Measurements from ENCODE around the gene NCKAP5.

NCKAP5 gene

GRCh38 chr2:133363884-133364283, 204.4 kb downstream of the NCKAP5 start:
- no peak overlapping the region for H3K9ac ChIP-seq
- H3K27ac ChIP-seq: no peak overlapping the region
- no peaks in the 10 kb centered on the region for H3K27me3 ChIP-seq
- TF ChIP-seq Cebpa-rat (IDR thresholded peaks at IDR 0.05): no peak
- peaks cover 0 to 17% (median 5%) of the 10 kb centered on the region in 10 experiments; a peak in 11 of 20 replicates for H3K4me1 ChIP-seq
- no peak overlapping the region for H3K4me3 ChIP-seq
- no peaks in the 10 kb centered on the region for H3K36me3 ChIP-seq
- H4K20me1 ChIP-seq: no peaks in the 10 kb centered on the region
- H3K4me2 ChIP-seq: no peak overlapping the region
- no peaks in the 10 kb centered on the region for H3K9me3 ChIP-seq (replicated peaks in 1 of 11)

DNA sequence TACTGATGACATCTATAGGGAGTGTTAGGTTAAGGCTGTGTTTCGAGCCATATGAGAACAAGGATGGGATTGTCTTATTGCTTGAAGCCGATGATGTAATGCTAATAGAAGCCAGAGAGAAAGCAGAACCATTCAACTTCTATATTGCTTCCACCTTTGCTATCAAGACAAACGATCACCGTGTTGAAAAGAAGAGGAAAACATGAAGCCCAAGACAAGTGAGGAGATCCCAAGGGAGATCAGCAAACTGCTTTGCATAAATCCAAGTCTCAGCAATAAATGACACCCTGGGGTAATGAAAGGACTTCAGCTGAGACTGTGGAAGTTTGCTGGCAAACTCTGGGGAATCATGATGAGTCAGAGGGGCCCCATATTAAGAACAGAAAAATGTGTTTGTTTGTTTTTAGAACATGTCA, 206.2 kb downstream of the NCKAP5 start:
- Histone ChIP-seq H3K9me3 (replicated peaks in 1 of 11) (no peaks in the 10 kb centered on the region), H3K36me3 (no peaks in the 10 kb centered on the region), H3K9ac (no peak overlapping the region), H3K4me2 (peak overlapping the region in 7 of 11 experiments; percentile 2 to 36 (median 15); a peak in 4 of 22 replicates), H4K20me1 (no peaks in the 10 kb centered on the region), H3K27me3 (no peaks in the 10 kb centered on the region), H3K27ac (no peak overlapping the region), H3K4me1 (peaks cover 0 to 17% (median 5%) of the 10 kb centered on the region in 10 experiments; a peak in 11 of 20 replicates), H3K4me3 (no peak overlapping the region)
- no peak for TF ChIP-seq Cebpa-rat (IDR thresholded peaks at IDR 0.05)

- Histone ChIP-seq H3K9ac (no peak overlapping the region), H3K4me3 (no peak overlapping the region), H4K20me1 (no peaks in the 10 kb centered on the region), H3K9me3 (replicated peaks in 1 of 11) (no peaks in the 10 kb centered on the region), H3K36me3 (no peaks in the 10 kb centered on the region), H3K27ac (no peak overlapping the region), H3K27me3 (no peaks in the 10 kb centered on the region), H3K4me1 (peaks cover 0 to 17% (median 5%) of the 10 kb centered on the region in 10 experiments; a peak in 11 of 20 replicates), H3K4me2 (peak overlapping the region in 7 of 11 experiments; percentile 3 to 29 (median 18); a peak in 7 of 22 replicates)
- no peak for TF ChIP-seq Cebpa-rat (IDR thresholded peaks at IDR 0.05)
Observed at GRCh38 chr2:133360882-133361281, 207.4 kb downstream of the NCKAP5 start.

- no peak for TF ChIP-seq Cebpa-rat (IDR thresholded peaks at IDR 0.05)
- Histone ChIP-seq H3K4me3 (no peak overlapping the region), H3K9me3 (replicated peaks in 1 of 11) (no peaks in the 10 kb centered on the region), H3K4me2 (peak overlapping the region in 3 of 11 experiments; percentile 13 to 29 (median 21); a peak in 1 of 22 replicates), H3K27ac (no peak overlapping the region), H3K9ac (no peak overlapping the region), H3K4me1 (peaks cover 0 to 17% (median 5%) of the 10 kb centered on the region in 10 experiments; a peak in 11 of 20 replicates), H4K20me1 (no peaks in the 10 kb centered on the region), H3K27me3 (no peaks in the 10 kb centered on the region), H3K36me3 (no peaks in the 10 kb centered on the region)
Observed at GRCh38 chr2:133360190-133360589, 208.1 kb downstream of the NCKAP5 start.

- Histone ChIP-seq H3K4me2 (no peak overlapping the region), H3K9ac (no peak overlapping the region), H4K20me1 (no peaks in the 10 kb centered on the region), H3K4me3 (no peak overlapping the region), H3K27me3 (no peaks in the 10 kb centered on the region), H3K9me3 (replicated peaks in 1 of 11) (no peaks in the 10 kb centered on the region), H3K27ac (no peak overlapping the region), H3K4me1 (no peaks in the 10 kb centered on the region), H3K36me3 (no peaks in the 10 kb centered on the region)
- no peak for TF ChIP-seq Cebpa-rat (IDR thresholded peaks at IDR 0.05)
Observed at GRCh38 chr2:133352719-133353118, 215.5 kb downstream of the NCKAP5 start.

- no peaks in the 10 kb centered on the region for H3K9me3 ChIP-seq (replicated peaks in 1 of 11)
- no peak for TF ChIP-seq Cebpa-rat (IDR thresholded peaks at IDR 0.05)
- no peak overlapping the region for H3K27ac ChIP-seq
- H4K20me1 ChIP-seq: no peaks in the 10 kb centered on the region
- no peaks in the 10 kb centered on the region for H3K27me3 ChIP-seq
- H3K4me1 ChIP-seq: no peaks in the 10 kb centered on the region
- H3K9ac ChIP-seq: no peak overlapping the region
- no peaks in the 10 kb centered on the region for H3K36me3 ChIP-seq
- no peak overlapping the region for H3K4me2 ChIP-seq
- no peak overlapping the region for H3K4me3 ChIP-seq
Observed at GRCh38 chr2:133346654-133347053, 221.6 kb downstream of the NCKAP5 start.

- H3K4me3 ChIP-seq: no peak overlapping the region
- H3K4me2 ChIP-seq: no peak overlapping the region
- H3K4me1 ChIP-seq: no peaks in the 10 kb centered on the region
- no peaks in the 10 kb centered on the region for H4K20me1 ChIP-seq
- no peaks in the 10 kb centered on the region for H3K27me3 ChIP-seq
- H3K36me3 ChIP-seq: no peaks in the 10 kb centered on the region
- no peaks in the 10 kb centered on the region for H3K9me3 ChIP-seq (replicated peaks in 1 of 11)
- H3K9ac ChIP-seq: no peak overlapping the region
- no peak overlapping the region for H3K27ac ChIP-seq
- TF ChIP-seq Cebpa-rat (IDR thresholded peaks at IDR 0.05): no peak
Observed at GRCh38 chr2:133345638-133346037, 222.6 kb downstream of the NCKAP5 start.

GRCh38 chr2:133344849-133345248, 223.4 kb downstream of the NCKAP5 start:
- no peak overlapping the region for H3K27ac ChIP-seq

DNA sequence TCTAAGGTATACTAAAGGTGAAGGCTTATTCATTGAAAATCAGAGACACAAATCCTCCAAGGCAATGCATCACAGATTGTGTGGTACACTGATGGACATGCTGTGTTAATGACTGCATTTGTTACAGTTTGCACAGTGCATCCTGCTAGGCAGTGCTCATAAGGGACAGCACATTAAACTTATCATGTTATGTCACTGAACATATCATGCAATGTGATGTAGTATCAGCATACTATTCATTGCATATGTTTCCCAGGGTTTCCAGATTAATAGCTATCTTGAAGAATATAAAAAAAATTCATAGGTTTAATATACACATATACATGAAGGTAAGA, 225.3 kb downstream of the NCKAP5 start:
- Histone ChIP-seq H3K4me2 (no peak overlapping the region), H3K27ac (no peak overlapping the region), H3K27me3 (no peaks in the 10 kb centered on the region), H3K36me3 (no peaks in the 10 kb centered on the region), H3K9me3 (replicated peaks in 1 of 11) (no peaks in the 10 kb centered on the region), H3K9ac (no peak overlapping the region), H4K20me1 (no peaks in the 10 kb centered on the region), H3K4me3 (no peak overlapping the region), H3K4me1 (no peaks in the 10 kb centered on the region)
- TF ChIP-seq Cebpa-rat (IDR thresholded peaks at IDR 0.05): no peak

More at GRCh38 chr2:133344849-133345248, 223.4 kb downstream of the NCKAP5 start:
- Histone ChIP-seq H3K27me3 (no peaks in the 10 kb centered on the region), H3K36me3 (no peaks in the 10 kb centered on the region), H3K4me2 (no peak overlapping the region), H3K4me3 (no peak overlapping the region), H3K4me1 (no peaks in the 10 kb centered on the region), H4K20me1 (no peaks in the 10 kb centered on the region), H3K9ac (no peak overlapping the region), H3K9me3 (replicated peaks in 1 of 11) (no peaks in the 10 kb centered on the region)
- TF ChIP-seq Cebpa-rat (IDR thresholded peaks at IDR 0.05): no peak

GRCh38 chr2:133342286-133343017, 225.8 kb downstream of the NCKAP5 start:
- H3K4me1 ChIP-seq: no peaks in the 10 kb centered on the region
- H3K4me2 ChIP-seq: no peak overlapping the region
- H3K27me3 ChIP-seq: no peaks in the 10 kb centered on the region
- no peak overlapping the region for H3K27ac ChIP-seq
- H3K9me3 ChIP-seq (replicated peaks in 1 of 11): no peaks in the 10 kb centered on the region
- H3K4me3 ChIP-seq: no peak overlapping the region
- TF ChIP-seq Cebpa-rat (IDR thresholded peaks at IDR 0.05): no peak
- no peak overlapping the region for H3K9ac ChIP-seq
- H3K36me3 ChIP-seq: no peaks in the 10 kb centered on the region
- no peaks in the 10 kb centered on the region for H4K20me1 ChIP-seq

Data from BLaER1 treated with 17β-estradiol and CSF1 and Interleukin-3, amounts not matched to agents 10 nM and 100 nM (cell line).